A673 (cell line): ENCODE data around the gene RASD1.

ENCODE experiments used
- CTCF ChIP-seq: fragments of 300-800, 200-600 bp; sonication (generic); conservative IDR thresholded peaks from 2 replicates; pipeline ENCODE4 v1.5.1; 2017; ENCODE audit warnings: low read depth, mild to moderate bottlenecking, antibody characterized with exemption, low read length, moderate library complexity, mixed read lengths
- EZH2 ChIP-seq: fragments of 200-600 bp; sonication (generic); IDR thresholded peaks from 2 replicates; pipeline ENCODE4 v1.6.1; 2017; ENCODE audit warnings: borderline replicate concordance, low read depth, mild to moderate bottlenecking, mixed read lengths, antibody characterized with exemption, low read length; ENCODE audit not compliant: poor library complexity, severe bottlenecking

GRCh38 chr17:17528696-17529652, 32.8 kb upstream of the RASD1 start:
- TF ChIP-seq CTCF, result no peak
- TF ChIP-seq EZH2, result no peak
